GOT3 (cell line): Measurements from ENCODE around the gene WNT7B.

Experiments used
- DNase-seq: peaks from one replicate; lab custom pipeline; 2025; ENCODE audit warnings: mixed read lengths; lab: John Stamatoyannopoulos, UW

WNT7B gene

GRCh38 chr22:45906946-45907345 is 70.0 kb downstream of the WNT7B start:
- no peak for DNase-seq

- peak; percentile 50 for DNase-seq
These were observed 70.8 kb downstream of the WNT7B start for GRCh38 chr22:45905924-45906865.

- no peak for DNase-seq
These were observed 71.5 kb downstream of the WNT7B start for GRCh38 chr22:45905326-45905923.

GRCh38 chr22:45904236-45904635 is 72.7 kb downstream of the WNT7B start:
- no peak for DNase-seq

- DNase-seq, result peak; percentile 54
These were observed 73.4 kb downstream of the WNT7B start for GRCh38 chr22:45903355-45904135.

- no peak for DNase-seq
These were observed 79.2 kb downstream of the WNT7B start for GRCh38 chr22:45897736-45898135.

- DNase-seq, result no peak
These were observed 79.9 kb downstream of the WNT7B start for GRCh38 chr22:45896964-45897538.

GRCh38 chr22:45896153-45896951 is 80.6 kb downstream of the WNT7B start:
- no peak for DNase-seq

GRCh38 chr22:45895436-45896152 is 81.4 kb downstream of the WNT7B start:
- no peak for DNase-seq

- DNase-seq, result no peak
These were observed 83.4 kb downstream of the WNT7B start for GRCh38 chr22:45893516-45893915.

GRCh38 chr22:45892681-45893461 is 84.1 kb downstream of the WNT7B start:
- DNase-seq, result no peak

GRCh38 chr22:45891996-45892621 is 84.9 kb downstream of the WNT7B start:
- no peak for DNase-seq

- no peak for DNase-seq
These were observed 85.4 kb downstream of the WNT7B start for GRCh38 chr22:45891471-45891995.

GRCh38 chr22:45891021-45891421 is 85.9 kb downstream of the WNT7B start:
- no peak for DNase-seq

- no peak for DNase-seq
These were observed 86.7 kb downstream of the WNT7B start for GRCh38 chr22:45890351-45890635.

GRCh38 chr22:45889539-45890350 is 87.2 kb downstream of the WNT7B start:
- DNase-seq, result no peak

GRCh38 chr22:45889093-45889538 is 87.8 kb downstream of the WNT7B start:
- no peak for DNase-seq
